K562 (cell line): ENCODE data around the gene RHOC. TPM values are rescaled to one million over a fixed set of nuclear protein-coding genes. Genes with fewer than 3 reads are reported as not detected.

ENCODE experiments used
- ATAC-seq: fragments of 200-7000 bp; cut with Tn5 transposase; 3 replicates; pipeline ENCODE4 v1.9.1; 2020; ENCODE audit warnings: moderate library complexity
- BruUV-seq: library from RNA; stranded (reverse); fragments of 400-500 nt; replicated peaks from 2 replicates; lab custom pipeline; 2021; lab: Mats Ljungman, UMichigan
- CTCF ChIA-PET: fragments of 300-600 bp; formaldehyde crosslinking; extraction: SDS; loops from one replicate; lab custom pipeline; 2021; ENCODE audit warnings: low intra/inter-chr PET ratio; lab: Yijun Ruan, JAX
- POLR2A ChIA-PET: fragments of 300-600, 350-650 bp; sonication (Branson Sonifier 250); formaldehyde crosslinking; extraction: SDS; loops from one replicate; lab custom pipeline; 2021; ENCODE audit warnings: antibody characterized with exemption, inconsistent platforms; lab: Yijun Ruan, JAX
- DNase-seq, 4 experiments: peaks; one replicate each; pipeline versions ENCODE4 v3.0.0 to v3.0.0-alpha.2; 2011 to 2018; ENCODE audit warnings: low spot score in 3 of 4, mixed read lengths in 3 of 4; ENCODE audit errors: extremely low read depth in 1 of 4
- FAIRE-seq: peaks from 2 replicates; lab custom pipeline; 2011; peaks lifted over from hg19 to GRCh38; lab: Jason Lieb, UNC
- H2AFZ ChIP-seq: 2 replicates; pipeline ENCODE4 v1.6.0; 2011; ENCODE audit warnings: low read depth, low read length, control low read depth, inconsistent platforms
- H3K27ac ChIP-seq: fragments of 200-600 bp; 3 replicates; pipeline ENCODE4 v1.8.0; 2011; ENCODE audit warnings: low read depth, mild to moderate bottlenecking, control low read depth, inconsistent platforms, low read length, moderate library complexity, mixed read lengths; ENCODE audit errors: extremely low read depth
- H3K27me3 ChIP-seq, 2 experiments: fragments of 300-600 bp in 1 of 2; 2 replicates in 1 of 2; 3 replicates in 1 of 2; pipeline versions ENCODE4 v1.6.0 to v1.8.0; 2011; ENCODE audit warnings: inconsistent platforms in 2 of 2, low read length in 2 of 2, mild to moderate bottlenecking in 1 of 2, mixed read lengths in 1 of 2, moderate library complexity in 1 of 2; ENCODE audit not compliant: control insufficient read depth in 2 of 2, insufficient read depth in 2 of 2
- H3K36me3 ChIP-seq: fragments of 300-600 bp; 3 replicates; pipeline ENCODE4 v1.8.0; 2011; ENCODE audit warnings: mild to moderate bottlenecking, low read length, inconsistent platforms; ENCODE audit not compliant: control insufficient read depth, insufficient read depth
- H3K4me1 ChIP-seq, 2 experiments: fragments of 200-600 bp in 1 of 2; replicated peaks in 1 of 2; 2 replicates in 1 of 2; 3 replicates in 1 of 2; pipeline versions ENCODE4 v1.5.1 to v1.8.0; 2011; ENCODE audit warnings: inconsistent platforms in 2 of 2, low read length in 2 of 2, mild to moderate bottlenecking in 1 of 2, mixed read lengths in 1 of 2, moderate library complexity in 1 of 2; ENCODE audit not compliant: control insufficient read depth in 2 of 2, insufficient read depth in 2 of 2
- H3K4me2 ChIP-seq: 2 replicates; pipeline ENCODE4 v1.6.1; 2011; ENCODE audit warnings: low read length, control low read depth, inconsistent platforms, mixed read lengths; ENCODE audit not compliant: insufficient read depth
- H3K4me3 ChIP-seq: fragments of 200-600 bp; sonication (generic), shearing (Covaris generic); 2 replicates; pipeline ENCODE4 v1.5.1; 2016; ENCODE audit warnings: control low read depth, inconsistent platforms
- H3K79me2 ChIP-seq: fragments of 200-600 bp; 3 replicates; pipeline ENCODE4 v1.8.0; 2011; ENCODE audit warnings: low read length, inconsistent platforms; ENCODE audit not compliant: control insufficient read depth, insufficient read depth
- H3K9ac ChIP-seq, 2 experiments: 2 replicates each; pipeline versions ENCODE4 v1.6.0 to v1.6.1; 2011; ENCODE audit warnings: low read depth in 2 of 2, low read length in 2 of 2, control low read depth in 1 of 2, inconsistent platforms in 1 of 2, mild to moderate bottlenecking in 1 of 2, mixed read lengths in 1 of 2; ENCODE audit not compliant: insufficient read depth in 1 of 2
- H3K9me1 ChIP-seq: one replicate; pipeline ENCODE4 v1.6.0; 2011; ENCODE audit warnings: inconsistent platforms, mild to moderate bottlenecking, low read length, moderate library complexity; ENCODE audit not compliant: control insufficient read depth, insufficient read depth
- H3K9me3 ChIP-seq: replicated peaks from 2 replicates; pipeline ENCODE4 v1.5.1; 2011; ENCODE audit warnings: low read depth, low read length, inconsistent platforms; ENCODE audit not compliant: control insufficient read depth, insufficient read depth
- H4K20me1 ChIP-seq: replicated peaks from 2 replicates; pipeline ENCODE4 v1.6.1; 2011; ENCODE audit warnings: low read length, inconsistent platforms, mixed read lengths; ENCODE audit not compliant: control insufficient read depth, insufficient read depth
- JUN ChIP-seq, 2 experiments: sonication (generic) in 1 of 2; formaldehyde crosslinking in 1 of 2; IDR thresholded peaks; 2 replicates each; pipeline versions ENCODE4 v1.6.1 to v1.8.0; 2012 to 2022; ENCODE audit warnings: borderline replicate concordance in 2 of 2, mild to moderate bottlenecking in 2 of 2, improper control_type of control experiment in 1 of 2, low read depth in 1 of 2, low read length in 1 of 2, missing genetic modification reagents in 1 of 2
- KDM5B ChIP-seq: fragments of 200-600 bp; sonication (generic); IDR thresholded peaks from 2 replicates; pipeline ENCODE4 v1.6.1; 2012; ENCODE audit warnings: low read depth, mild to moderate bottlenecking, moderate library complexity, low read length, control low read depth, inconsistent platforms; ENCODE audit not compliant: insufficient replicate concordance
- SMARCA5 ChIP-seq: fragments of 450-650 bp; IDR thresholded peaks from 2 replicates; pipeline ENCODE4 v1.6.1; 2016
- ZNF584 ChIP-seq: fragments of 200-800 bp; sonication (Bioruptor generic); IDR thresholded peaks from 2 replicates; pipeline ENCODE4 v1.6.1; 2016; ENCODE audit warnings: low read depth, mild to moderate bottlenecking, missing genetic modification characterization, missing compliant biosample characterization
- ZNF740 ChIP-seq, 3 experiments: fragments of 200-800 bp in 1 of 3; sonication (Bioruptor generic) in 1 of 3; sonication (generic) in 1 of 3; formaldehyde crosslinking in 1 of 3; IDR thresholded peaks; 2 replicates each; pipeline versions ENCODE4 v1.6.1 to v1.8.0; 2016 to 2022; ENCODE audit warnings: mild to moderate bottlenecking in 2 of 3, missing compliant biosample characterization in 2 of 3, missing genetic modification characterization in 2 of 3, missing genetic modification reagents in 1 of 3
- WGBS: fragments of 100-300 bp; shearing (Covaris generic); methylation state at CpG from one replicate; pipeline ENCODE4 v1.1.6; 2016; ENCODE audit warnings: low coverage, mixed read lengths; ENCODE audit not compliant: insufficient coverage; ENCODE audit errors: missing lambda C conversion rate; 5-methylcytosine and 5-hydroxymethylcytosine counted together
- in situ Hi-C: fragments of 300-500 bp; cut with MboI; formaldehyde crosslinking; loops from 4 replicates; pipeline ENCODE4 v1.15.0; 2018; ENCODE audit warnings: inconsistent platforms, mixed read lengths
- intact Hi-C: fragments of 100-400 bp; cut with micrococcal nuclease; formaldehyde crosslinking; loops from 2 replicates; pipeline ENCODE4 v1.14.2; 2022
- polyA plus RNA-seq, 8 experiments: library from polyadenylated mRNA; depleted of rRNA in 4 of 8; stranded (reverse) in 5 of 8; unstranded in 3 of 8; fragments of >200 nt; fragmentation: Nextera tagmentation in 2 of 8; fragmentation: Illumina TruSeq in 1 of 8; extraction: Ambion mirVana in 2 of 8; extraction: Trizol in 1 of 8; gene quantifications; 2 replicates each; pipeline versions ENCODE4 v1.2.1 to v1.2.3, GENCODE V29; 2011 to 2014; ENCODE audit warnings: inconsistent platforms in 1 of 8, missing spikeins in 1 of 8
- total RNA-seq, 7 experiments: library from RNA; depleted of rRNA in 6 of 7; stranded (reverse); fragments of >200 nt in 6 of 7; fragmentation: Illumina TruSeq in 2 of 7; extraction: Trizol in 2 of 7; gene quantifications; 2 replicates each; pipeline versions ENCODE4 v1.2.1 to v1.2.3, GENCODE V29; 2011 to 2021; ENCODE audit warnings: low replicate concordance in 1 of 7

RHOC gene
- total and polyA plus RNA-seq, 9 of the 15 experiments (the other 6 are each of a cell fraction or from before 2014, with no cell fraction given): 35.2 to 364 (median 204) TPM

GRCh38 chr1:112704391-112704933 is 2.5 kb downstream of the RHOC start (continued):
- TF ChIP-seq JUN (IDR thresholded peaks at IDR 0.05; ENCODE audit: borderline replicate concordance, low read depth, low read length) (no peak), JUN (CRISPR knock-in tag; IDR thresholded peaks at IDR 0.05; ENCODE audit: borderline replicate concordance) (peak; percentile 29; the same call in 1 of the 2 replicates), ZNF740 (CRISPR knock-in tag; IDR thresholded peaks at IDR 0.05) (no peak), ZNF740 (tag; IDR thresholded peaks at IDR 0.05) (0 out of 4 replicates have a peak, but pooled peaks of 1 of the 2 experiments have one; percentile 12), SMARCA5 (peak; percentile 72; the same call in 1 of the 2 replicates)

- BruUV-seq: no TSS peak
- H3K4me3 ChIP-seq: no peak overlapping the region
- H3K27ac ChIP-seq: peak overlapping the region; percentile 97; the same call in 2 of the 3 replicates
- peaks cover 68% of the 10 kb centered on the region for H3K79me2 ChIP-seq
- no peaks in the 10 kb centered on the region for H3K9me1 ChIP-seq
- in situ Hi-C loops: no loop called here
- peaks cover 55% of the 10 kb centered on the region for H3K36me3 ChIP-seq
- DNase-seq: no peak
- H3K9ac ChIP-seq: peak overlapping the region in 1 of 2 experiments; percentile 90; a peak in 2 of 4 replicates
- POLR2A ChIA-PET: interaction anchor here (0.5 to 4.6 kb wide), 6 partner anchors 11 to 498 kb away, joined by 3 to 42 read pairs (median 6); partner anchors contain the start of genes MOV10, PPM1J and ST7L
- H3K9me3 ChIP-seq: no peaks in the 10 kb centered on the region
- CTCF ChIA-PET: no interaction called here
- no peaks in the 10 kb centered on the region for H4K20me1 ChIP-seq
- TF ChIP-seq ZNF584 (CRISPR knock-in tag) (no peak), KDM5B (peak; percentile 33)
- intact Hi-C loops: loop anchor here (10.0 kb wide), 1 partner anchor 239 kb away; no protein-coding TSS in a partner anchor
- ATAC-seq: no peak
- peak overlapping the region; percentile 98 for H3K4me2 ChIP-seq
- H3K4me1 ChIP-seq: peaks cover 75 to 79% of the 10 kb centered on the region in 2 experiments
- H2AFZ ChIP-seq: no peak overlapping the region
- no peak for FAIRE-seq
- H3K27me3 ChIP-seq: no peaks in the 10 kb centered on the region
- WGBS: 86% methylated on average over 8 of the region's 8 CpGs
These were observed 3.2 kb downstream of the RHOC start for GRCh38 chr1:112703706-112704105.
